Esophagus (tissue), 2 donors: Measurements from ENCODE around the gene HMG20B. TPM values are rescaled to one million over a fixed set of nuclear protein-coding genes. Genes with fewer than 3 reads are reported as not detected.

Experiments used
- H3K27ac ChIP-seq, 2 donors: one replicate each; pipeline ENCODE4 v1.5.1; 2013; ENCODE audit warnings: low read depth in 2 of 2, mild to moderate bottlenecking in 2 of 2, inconsistent platforms in 1 of 2, low read length in 1 of 2, moderate library complexity in 1 of 2
- H3K27me3 ChIP-seq, 2 donors: one replicate each; pipeline ENCODE4 v1.6.1; 2013; ENCODE audit warnings: low read length in 2 of 2, control low read depth in 1 of 2, mild to moderate bottlenecking in 1 of 2; ENCODE audit not compliant: insufficient read depth in 2 of 2, control insufficient read depth in 1 of 2
- H3K36me3 ChIP-seq, 2 donors: one replicate each; pipeline ENCODE4 v1.6.1; 2013; ENCODE audit warnings: low read length in 1 of 2; ENCODE audit not compliant: control insufficient read depth in 2 of 2, insufficient read depth in 2 of 2
- H3K4me1 ChIP-seq, 2 donors: one replicate each; pipeline ENCODE4 v1.6.1; 2013; ENCODE audit warnings: low read length in 1 of 2; ENCODE audit not compliant: control insufficient read depth in 2 of 2, insufficient read depth in 2 of 2
- H3K4me3 ChIP-seq, 2 donors: one replicate each; pipeline ENCODE4 v1.5.1; 2013; ENCODE audit warnings: low read length in 2 of 2, mild to moderate bottlenecking in 2 of 2, low read depth in 1 of 2, moderate library complexity in 1 of 2
- H3K9me3 ChIP-seq, 2 donors: one replicate each; pipeline ENCODE4 v1.6.1; 2013; ENCODE audit warnings: mild to moderate bottlenecking in 2 of 2, low read depth in 1 of 2, low read length in 1 of 2, moderate library complexity in 1 of 2; ENCODE audit not compliant: control insufficient read depth in 2 of 2, insufficient read depth in 1 of 2
- WGBS, 2 donors: extraction: QIAGEN DNeasy Blood & Tissue Kit; methylation state at CpG; one replicate each; pipeline ENCODE4 v1.1.7; 2013; 5-methylcytosine and 5-hydroxymethylcytosine counted together
- polyA plus RNA-seq, 2 donors: library from polyadenylated mRNA; stranded (reverse); fragments of 200-250 nt; gene quantifications; one replicate each; pipeline ENCODE4 v1.2.3, GENCODE V29; 2013
- donor health status: healthy with polysubstance abuse.
- donor health status: Bipolar disorder and iron deficiency.

HMG20B gene
- polyA plus RNA-seq, 2 donors: 62.1 to 68.4 TPM

DNA sequence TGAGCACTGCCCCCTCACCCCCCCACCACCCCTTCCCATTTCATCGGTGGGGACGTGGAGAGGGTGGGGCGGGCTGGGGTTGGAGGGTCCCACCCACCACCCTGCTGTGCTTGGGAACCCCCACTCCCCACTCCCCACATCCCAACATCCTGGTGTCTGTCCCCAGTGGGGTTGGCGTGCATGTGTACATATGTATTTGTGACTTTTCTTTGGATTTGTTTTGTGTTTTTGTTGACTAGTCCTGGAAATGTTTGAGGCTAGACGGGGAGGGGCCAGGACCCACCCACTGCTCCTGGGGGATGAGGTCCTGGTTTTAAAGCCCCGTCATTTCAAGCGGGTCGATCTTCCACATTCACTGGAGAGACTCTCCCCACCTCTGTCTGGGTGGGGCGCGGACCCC lies 36.8 kb upstream of the HMG20B start:
- H3K4me1 ChIP-seq: peaks cover 0 to 2% of the 10 kb centered on the region in 2 donors
- H3K9me3 ChIP-seq: no peaks in the 10 kb centered on the region
- H3K4me3 ChIP-seq: no peak overlapping the region
- peaks cover 31 to 57% of the 10 kb centered on the region in 2 donors for H3K36me3 ChIP-seq
- 75 to 84% methylated on average over 10 of the region's 10 CpGs for WGBS, 2 donors
- no peaks in the 10 kb centered on the region for H3K27me3 ChIP-seq
- H3K27ac ChIP-seq: peak overlapping the region in 1 of 2 donors; percentile 1

- Histone ChIP-seq H3K4me3 (no peak overlapping the region), H3K27ac (peak overlapping the region in 1 of 2 donors; percentile 45), H3K9me3 (no peaks in the 10 kb centered on the region), H3K4me1 (peaks cover 0 to 2% of the 10 kb centered on the region in 2 donors), H3K27me3 (no peaks in the 10 kb centered on the region), H3K36me3 (peaks cover 26 to 51% of the 10 kb centered on the region in 2 donors)
- 57 to 65% methylated on average over 27 of the region's 27 CpGs for WGBS, 2 donors
These were observed 36.2 kb upstream of the HMG20B start for GRCh38 chr19:3536429-3537100.

- 74 to 76% methylated on average over 13 of the region's 13 CpGs for WGBS, 2 donors
- no peaks in the 10 kb centered on the region for H3K27me3 ChIP-seq
- peaks cover 21 to 46% of the 10 kb centered on the region in 2 donors for H3K36me3 ChIP-seq
- no peak overlapping the region for H3K4me3 ChIP-seq
- peaks cover 0 to 2% of the 10 kb centered on the region in 2 donors for H3K4me1 ChIP-seq
- peak overlapping the region in 1 of 2 donors; percentile 45 for H3K27ac ChIP-seq
- H3K9me3 ChIP-seq: no peaks in the 10 kb centered on the region
These were observed 35.7 kb upstream of the HMG20B start for GRCh38 chr19:3537101-3537437.

DNA sequence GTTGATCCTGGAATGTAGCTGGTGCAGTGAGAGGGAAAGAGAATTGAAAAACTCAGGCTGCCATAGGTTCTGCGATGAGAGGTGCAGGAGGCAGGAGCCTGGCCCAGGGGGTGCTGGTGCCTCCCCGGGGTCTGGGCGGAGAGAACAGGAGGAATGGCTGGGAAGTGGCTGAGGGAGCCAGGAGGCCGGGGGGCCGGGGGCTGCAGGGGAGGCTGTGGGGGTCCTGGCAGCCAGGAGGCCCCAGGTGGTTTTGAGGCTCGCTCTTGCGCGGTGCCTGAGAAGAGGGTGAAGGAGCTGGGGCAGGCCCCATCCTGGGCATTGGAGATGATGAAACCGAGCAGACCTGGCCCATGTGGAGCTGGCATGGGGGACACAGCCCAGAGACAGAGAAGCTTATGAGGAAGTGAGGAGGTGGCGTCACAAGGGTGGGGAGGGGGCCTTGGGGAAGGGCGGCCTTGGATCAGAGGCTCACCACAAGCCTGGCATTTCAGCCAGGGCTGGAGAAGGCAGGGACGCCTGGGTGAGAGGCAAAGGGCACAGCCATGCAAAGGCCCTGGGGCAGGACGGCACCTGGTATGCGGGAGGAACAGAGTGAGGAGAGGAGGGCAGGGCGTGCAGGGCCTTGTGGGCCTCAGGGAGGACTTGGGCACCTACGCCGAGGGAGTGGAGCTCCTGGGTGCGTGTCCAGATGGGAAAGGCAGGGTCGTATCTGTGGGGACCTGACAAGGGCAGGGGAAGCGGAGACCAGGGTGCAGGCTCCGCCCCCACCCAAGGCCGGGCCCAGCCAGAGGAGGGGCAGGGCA lies 35.1 kb upstream of the HMG20B start:
- Histone ChIP-seq H3K9me3 (no peaks in the 10 kb centered on the region), H3K4me3 (no peak overlapping the region), H3K27ac (peak overlapping the region in 1 of 2 donors; percentile 13), H3K4me1 (peaks cover 0 to 2% of the 10 kb centered on the region in 2 donors), H3K27me3 (no peaks in the 10 kb centered on the region), H3K36me3 (peaks cover 18 to 40% of the 10 kb centered on the region in 2 donors)
- WGBS, 2 donors: 80 to 81% methylated on average over 22 of the region's 22 CpGs

- Histone ChIP-seq H3K27ac (no peak overlapping the region), H3K36me3 (peaks cover 12 to 32% of the 10 kb centered on the region in 2 donors), H3K27me3 (no peaks in the 10 kb centered on the region), H3K9me3 (no peaks in the 10 kb centered on the region), H3K4me1 (peaks cover 0 to 3% of the 10 kb centered on the region in 2 donors), H3K4me3 (no peak overlapping the region)
- WGBS, 2 donors: 80 to 81% methylated on average over 24 to 25 of the region's 25 CpGs
These were observed 34.4 kb upstream of the HMG20B start for GRCh38 chr19:3538258-3538929.

GRCh38 chr19:3538965-3539755 lies 33.6 kb upstream of the HMG20B start, which contains the start of gene TEKTIP1:
TSS of gene TEKTIP1 (plus strand) at chr19:3539174. CDS start at chr19:3539178, 4 bp downstream.
- Histone ChIP-seq H3K27me3 (no peaks in the 10 kb centered on the region), H3K4me3 (no peak within 1 kb of the TSS), H3K4me1 (peaks cover 0 to 5% of the 10 kb centered on the region in 2 donors), H3K36me3 (peaks cover 12 to 26% of the 10 kb centered on the region in 2 donors), H3K27ac (peak within 1 kb of the TSS in 1 of 2 donors; percentile 13), H3K9me3 (no peaks in the 10 kb centered on the region)
- WGBS, 2 donors: 62 to 73% methylated on average over 28 of the region's 28 CpGs

- Histone ChIP-seq H3K27ac (no peak overlapping the region), H3K36me3 (peaks cover 6 to 26% of the 10 kb centered on the region in 2 donors), H3K9me3 (no peaks in the 10 kb centered on the region), H3K4me3 (no peak overlapping the region), H3K27me3 (no peaks in the 10 kb centered on the region), H3K4me1 (peaks cover 0 to 5% of the 10 kb centered on the region in 2 donors)
- WGBS, 2 donors: 86 to 94% methylated on average over 1 of the region's 1 CpG
These were observed 33.0 kb upstream of the HMG20B start for GRCh38 chr19:3539756-3540118.

GRCh38 chr19:3543150-3544057 lies 29.3 kb upstream of the HMG20B start:
- peaks cover 0 to 2% of the 10 kb centered on the region in 2 donors for H3K9me3 ChIP-seq
- H3K27me3 ChIP-seq: no peaks in the 10 kb centered on the region
- peaks cover 0 to 4% of the 10 kb centered on the region in 2 donors for H3K4me1 ChIP-seq
- H3K36me3 ChIP-seq: peaks cover 0 to 26% of the 10 kb centered on the region in 2 donors
- WGBS, 2 donors: 76 to 77% methylated on average over 39 to 47 of the region's 47 CpGs
- no peak overlapping the region for H3K4me3 ChIP-seq
- no peak overlapping the region for H3K27ac ChIP-seq
